GM12875 (cell line): ENCODE results near the gene ARHGEF40.

Experiments
- H3K4me3 ChIP-seq: one replicate; pipeline ENCODE4 v1.5.1; 2011; ENCODE audit warnings: low read depth, low read length, control low read depth
- CTCF ChIP-seq: IDR thresholded peaks from 2 replicates; pipeline ENCODE4 v1.5.1; 2011; ENCODE audit warnings: low read depth, mild to moderate bottlenecking, control low read depth, inconsistent platforms, low read length, moderate library complexity, borderline replicate concordance; ENCODE audit not compliant: insufficient read depth

The ARHGEF40 gene

GRCh38 chr14:21033133-21033698, 36.9 kb upstream of the ARHGEF40 start:
- H3K4me3 ChIP-seq: no peak overlapping the region
- no peak for TF ChIP-seq CTCF

GRCh38 chr14:21034707-21035106, 35.4 kb upstream of the ARHGEF40 start, which contains the start of gene RNASE13:
Gene RNASE13, minus strand, starts transcription at chr14:21034807. Its CDS starts 519 bp downstream, at chr14:21034288.
- TF ChIP-seq CTCF: no peak

GRCh38 chr14:21036751-21037150, 33.4 kb upstream of the ARHGEF40 start:
- no peak for TF ChIP-seq CTCF
- H3K4me3 ChIP-seq: no peak overlapping the region

More at GRCh38 chr14:21034707-21035106, 35.4 kb upstream of the ARHGEF40 start, which contains the start of gene RNASE13:
- H3K4me3 ChIP-seq: no peak within 1 kb of the TSS

GRCh38 chr14:21037156-21037555, 32.9 kb upstream of the ARHGEF40 start:
- no peak overlapping the region for H3K4me3 ChIP-seq
- TF ChIP-seq CTCF: no peak

GRCh38 chr14:21038441-21039422, 31.4 kb upstream of the ARHGEF40 start:
- no peak for TF ChIP-seq CTCF
- H3K4me3 ChIP-seq: no peak overlapping the region

GRCh38 chr14:21039585-21040369, 30.3 kb upstream of the ARHGEF40 start:
- peak; percentile 48 for TF ChIP-seq CTCF
- H3K4me3 ChIP-seq: no peak overlapping the region
